HPDE6-E6E7 (cell line): ENCODE measurements around the gene PTHLH.

Experiments used
- DNase-seq: peaks from one replicate; pipeline ENCODE4 v3.0.0; 2011; ENCODE audit warnings: missing footprints; ENCODE audit errors: extremely low spot score

PTHLH gene

GRCh38 chr12:27937768-27938167, 34.8 kb downstream of the PTHLH start:
- DNase-seq = no peak

- DNase-seq = no peak
Measured at GRCh38 chr12:27936196-27936595, 36.3 kb downstream of the PTHLH start.

DNA sequence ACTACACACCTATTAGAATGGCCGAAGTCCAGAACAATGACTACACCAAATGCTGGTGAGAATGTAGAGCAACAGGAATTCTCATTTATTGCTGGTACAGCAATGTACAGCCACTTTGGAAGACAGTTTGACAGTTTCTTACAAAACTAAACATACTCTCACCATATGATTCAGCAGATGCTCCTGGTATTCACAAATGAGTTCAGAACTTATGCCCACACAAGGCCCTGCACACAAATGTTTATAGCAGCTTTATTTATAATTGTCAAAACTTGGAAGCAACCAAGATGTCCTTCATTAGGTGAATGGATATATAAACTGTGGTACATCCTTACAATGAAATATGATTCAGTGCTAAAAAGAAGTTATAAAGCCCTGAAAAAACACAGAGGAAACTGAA, 38.3 kb downstream of the PTHLH start:
- DNase-seq = no peak

DNA sequence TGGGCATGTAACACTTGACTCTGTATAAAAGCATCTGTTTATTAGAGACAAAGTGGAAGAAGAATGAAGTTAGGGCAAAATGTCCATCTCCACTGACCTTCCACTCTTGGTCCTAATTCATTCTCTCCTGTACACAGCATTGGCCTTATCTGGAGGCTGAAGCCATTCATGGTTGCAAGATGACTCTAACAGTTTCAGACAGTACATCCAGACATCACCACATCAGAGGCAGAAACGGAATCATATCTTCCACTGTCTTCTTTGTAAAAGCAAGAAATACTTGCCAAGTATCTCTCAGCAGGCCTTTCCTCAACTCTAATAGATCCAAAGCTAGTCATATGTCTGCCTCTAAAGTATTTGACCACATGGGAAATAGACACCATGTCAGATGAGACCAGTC, 41.1 kb downstream of the PTHLH start:
- DNase-seq = no peak

DNA sequence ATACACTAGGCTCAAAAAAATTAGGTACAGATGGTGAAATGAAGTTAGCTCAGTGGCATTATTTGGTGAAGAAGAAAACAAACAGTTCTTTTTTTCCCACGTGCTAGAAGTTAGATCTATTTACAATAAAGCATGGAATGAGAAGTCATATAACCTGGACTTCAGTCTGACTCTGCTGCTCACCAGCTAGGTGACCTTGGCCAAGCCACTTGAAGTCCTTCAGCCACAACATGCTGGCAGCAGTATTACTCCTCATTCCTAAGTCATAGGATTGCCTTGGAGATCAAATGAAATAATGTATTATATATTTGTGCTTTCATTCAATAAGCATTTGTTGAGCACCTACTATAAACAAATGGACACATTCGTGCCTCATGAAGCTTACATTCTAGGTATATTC, 45.2 kb downstream of the PTHLH start:
- no peak for DNase-seq

DNA sequence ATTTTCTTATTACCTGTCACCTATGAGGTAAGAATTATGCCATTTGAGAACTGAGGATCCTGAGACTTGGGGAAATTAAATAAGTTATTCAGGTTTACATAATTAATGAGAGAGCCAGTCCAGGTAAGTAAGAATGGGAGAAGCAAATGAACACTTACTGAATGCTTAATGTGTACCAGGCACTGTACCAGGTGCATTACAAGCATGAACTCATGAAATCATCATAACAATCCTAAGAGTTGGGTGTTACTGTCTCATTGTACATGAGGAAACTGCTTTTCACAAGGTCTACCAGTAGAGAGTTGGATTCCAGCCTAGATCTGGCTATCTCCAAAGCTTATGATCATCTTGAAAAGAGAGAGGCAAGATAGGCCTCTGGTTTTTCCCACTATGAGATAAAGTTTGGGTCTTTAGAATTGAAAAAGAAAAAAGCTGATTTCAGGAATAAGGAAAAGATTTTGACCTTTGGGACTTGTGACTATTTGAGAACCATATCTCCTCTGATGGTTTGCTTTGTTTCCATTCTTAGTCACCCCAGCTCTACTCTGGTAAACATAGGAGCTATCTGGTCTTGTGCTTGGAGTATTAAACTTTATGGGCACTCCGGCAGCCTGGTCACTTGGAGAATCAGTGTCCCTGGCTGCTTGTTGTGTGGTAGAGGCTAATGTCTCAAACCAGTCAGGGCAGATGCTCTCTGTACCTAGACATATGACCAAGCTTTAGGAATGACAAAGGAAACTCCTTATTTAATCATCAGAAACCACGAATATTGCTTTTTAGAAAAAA, 48.0 kb downstream of the PTHLH start:
- no peak for DNase-seq

DNA sequence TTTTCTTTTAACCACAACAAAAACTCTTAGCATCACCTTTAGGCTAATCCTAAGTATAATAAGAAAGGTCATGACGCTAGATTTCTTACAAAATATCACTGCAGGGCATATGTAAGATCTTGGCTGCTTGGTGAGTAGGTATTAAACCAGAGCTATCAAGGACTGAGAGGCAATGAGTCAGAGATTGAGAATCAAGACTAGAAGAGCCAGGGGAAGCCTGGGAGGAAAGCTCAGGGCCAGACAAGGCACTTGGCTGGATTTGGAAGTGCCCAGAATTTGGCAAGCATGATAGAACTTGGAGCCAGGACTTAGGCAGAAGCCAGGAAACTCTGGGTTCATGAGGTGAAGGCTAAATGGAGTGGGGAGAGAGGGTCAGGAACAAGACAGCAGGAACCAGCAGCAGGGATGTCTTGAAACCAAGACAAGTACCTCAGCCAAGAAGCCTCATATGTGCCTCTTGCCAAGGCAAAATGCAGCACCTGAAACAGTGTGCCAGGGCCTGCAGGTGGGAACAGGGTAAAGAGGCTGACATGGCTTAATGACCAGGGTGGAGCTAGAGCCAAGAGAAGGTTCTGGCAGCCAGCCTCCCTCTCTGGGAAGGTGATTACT, 49.9 kb downstream of the PTHLH start:
- peak; percentile 62 for DNase-seq

DNA sequence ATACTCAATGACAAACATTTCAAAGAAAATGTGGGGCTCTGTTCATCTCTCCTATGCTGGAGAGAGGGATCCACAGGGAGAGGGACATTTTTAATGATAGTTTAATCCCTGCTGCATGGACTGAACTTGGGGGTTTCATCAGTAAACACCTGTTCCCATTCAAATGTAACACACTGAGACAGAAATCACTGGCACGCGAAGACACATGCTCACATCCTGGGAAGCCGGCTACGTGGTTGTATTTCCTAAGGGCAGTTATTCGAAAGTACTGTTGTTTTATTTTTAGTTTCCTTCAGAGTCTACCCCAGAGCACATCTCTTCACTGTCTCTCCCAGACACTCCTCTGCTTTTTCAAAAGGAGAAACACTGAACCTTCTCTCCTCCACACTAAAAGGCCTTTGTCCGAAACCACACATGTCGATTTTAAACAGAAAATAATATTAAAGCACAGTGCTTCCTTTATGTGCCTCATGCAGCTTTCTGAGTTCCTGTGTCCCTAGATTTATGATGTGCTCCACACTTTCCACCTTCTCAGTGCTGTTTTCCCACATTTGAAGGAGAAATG, 52.8 kb downstream of the PTHLH start:
- no peak for DNase-seq

DNA sequence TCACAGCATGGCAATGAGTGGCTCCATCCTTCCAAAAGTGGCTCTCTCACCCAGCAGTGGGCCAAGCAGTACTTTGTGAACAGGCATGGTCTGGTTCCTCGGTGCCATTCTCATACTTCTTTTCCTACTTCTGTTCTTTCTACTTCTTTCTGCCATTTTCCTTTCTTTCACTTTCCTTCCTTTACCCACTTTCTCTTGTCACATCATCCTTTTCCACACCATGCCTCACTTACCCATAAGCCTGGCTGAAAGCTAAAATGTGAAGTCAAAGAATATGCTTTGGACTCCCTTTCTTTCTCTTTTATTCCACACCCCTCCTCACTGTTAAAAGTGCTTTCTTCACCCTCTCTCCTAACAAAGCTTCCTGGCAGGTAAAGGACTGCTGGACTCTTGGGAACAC, 57.0 kb downstream of the PTHLH start:
- no peak for DNase-seq

DNA sequence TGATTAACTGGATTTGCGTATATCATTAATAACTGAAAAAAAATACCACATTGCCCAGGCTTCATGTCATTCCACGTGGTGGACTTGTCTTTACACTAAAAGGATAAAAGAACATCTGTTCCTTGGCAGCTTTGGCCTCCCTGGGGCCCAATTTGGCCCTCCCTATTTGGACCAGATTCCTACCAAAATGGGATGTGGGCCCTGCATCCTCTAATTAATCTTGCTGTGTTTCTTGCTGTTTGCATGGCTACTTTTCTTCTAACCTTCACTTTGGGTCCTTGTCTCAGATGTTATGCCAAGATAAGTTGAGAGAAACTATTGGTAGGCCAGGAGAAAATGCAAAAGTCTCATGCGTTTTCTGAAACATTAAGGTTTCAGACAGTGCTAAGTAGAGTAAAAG, 57.5 kb downstream of the PTHLH start:
- DNase-seq = no peak

DNA sequence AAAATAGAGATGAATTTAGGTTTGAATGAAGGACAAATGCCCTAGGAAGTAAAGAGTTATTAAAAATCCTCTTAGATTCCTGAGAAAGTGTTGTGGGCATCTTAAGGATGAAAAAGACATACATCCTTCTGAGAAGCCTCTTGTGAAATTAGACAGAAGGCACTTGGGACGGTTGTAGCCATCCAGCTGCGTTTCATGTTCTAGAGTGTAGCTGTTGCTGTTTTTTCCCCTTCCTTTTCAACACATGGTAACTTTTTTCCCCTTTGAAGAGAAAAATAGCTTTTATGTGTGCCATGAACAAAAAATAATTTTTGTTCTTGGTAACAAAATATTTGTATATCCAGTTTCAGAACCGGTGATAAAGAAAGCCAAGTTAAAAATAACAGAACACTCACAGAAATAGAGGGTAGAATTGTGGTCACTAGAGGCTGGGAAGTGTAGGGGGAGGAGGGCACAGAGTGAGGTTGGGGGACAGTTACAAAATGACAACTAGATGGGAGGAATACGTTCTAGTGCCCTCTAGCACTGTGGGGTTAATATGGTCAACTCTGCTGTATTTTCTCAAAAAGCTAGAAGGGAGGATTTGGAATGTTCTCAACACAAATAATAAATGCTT, 58.4 kb downstream of the PTHLH start:
- DNase-seq = no peak

DNA sequence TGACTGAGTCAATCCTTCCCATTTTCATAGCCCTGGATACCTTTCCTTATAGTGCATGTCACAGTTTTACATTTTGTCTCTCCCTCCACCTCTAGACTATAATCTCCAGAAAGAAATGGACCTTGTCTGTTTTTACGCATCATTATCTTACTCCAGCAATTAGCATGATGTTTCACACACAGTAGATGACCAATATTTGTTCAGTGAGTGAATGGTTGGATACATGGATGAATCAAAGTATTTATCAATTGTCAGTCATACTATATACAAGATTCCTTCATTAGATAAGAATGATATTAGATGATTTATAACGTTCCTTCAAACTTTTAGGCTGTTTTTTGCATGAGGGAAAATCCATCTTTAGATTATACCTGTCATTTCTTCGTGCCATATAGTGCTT, 61.1 kb downstream of the PTHLH start:
- no peak for DNase-seq
